Smooth muscle cell of the coronary artery (primary cell): Measurements from ENCODE around the gene SPRR2F. TPM values are rescaled to one million over a fixed set of nuclear protein-coding genes. Genes with fewer than 3 reads are reported as not detected.

ENCODE experiments used
- total RNA-seq: library from RNA; depleted of rRNA; stranded (reverse); fragments of >200 nt; gene quantifications from 2 replicates; pipeline ENCODE4 v1.2.3, GENCODE V29; 2014; ENCODE audit warnings: low replicate concordance

Gene SPRR2F
- not detected in 2 replicates for total RNA-seq

GRCh38 chr1:153113416-153113815 is at the start of gene SPRR2F:
Gene SPRR2F, minus strand, starts transcription at chr1:153113516. Its CDS starts 783 bp downstream, at chr1:153112733.

GRCh38 chr1:153150846-153151245 is 37.5 kb upstream of the SPRR2F start, which contains the start of gene SPRR2G:
Gene SPRR2G, minus strand, starts transcription at chr1:153150890. Its CDS starts 780 bp downstream, at chr1:153150110.

GRCh38 chr1:153094426-153094825 is 18.9 kb downstream of the SPRR2F start, which contains the start of gene SPRR2E:
Gene SPRR2E, minus strand, starts transcription at chr1:153094526. Its CDS starts 775 bp downstream, at chr1:153093751.

GRCh38 chr1:153071511-153071910 is 41.8 kb downstream of the SPRR2F start, which contains the start of gene SPRR2B:
Gene SPRR2B, minus strand, starts transcription at chr1:153071611. Its CDS starts 772 bp downstream, at chr1:153070839.

Other genes with a start within 250 kb of the SPRR2F start
- gene SMCP, start 235.2 kb downstream of the SPRR2F start, total RNA-seq: 0.35 TPM in 1 of 2 replicates, not detected in the other
- not detected in 2 replicates for gene IVL, start 205.0 kb downstream of the SPRR2F start, total RNA-seq
- gene SPRR5, start 166.3 kb downstream of the SPRR2F start, total RNA-seq: not detected in 2 replicates
- gene SPRR4, start 142.9 kb downstream of the SPRR2F start, total RNA-seq: not detected in 2 replicates
- gene SPRR1A, start 129.4 kb downstream of the SPRR2F start, total RNA-seq: not detected in 2 replicates
- not detected in 2 replicates for gene SPRR3, start 111.8 kb downstream of the SPRR2F start, total RNA-seq
- gene SPRR1B, start 82.3 kb downstream of the SPRR2F start, total RNA-seq: not detected in 2 replicates
- not detected in 2 replicates for gene SPRR2D, start 72.4 kb downstream of the SPRR2F start, total RNA-seq
- gene SPRR2A, start 56.0 kb downstream of the SPRR2F start, total RNA-seq: not detected in 2 replicates
- not detected in 2 replicates for gene SPRR2B, start 41.9 kb downstream of the SPRR2F start, total RNA-seq
- not detected in 2 replicates for gene SPRR2E, start 19.0 kb downstream of the SPRR2F start, total RNA-seq
- not detected in 2 replicates for gene SPRR2G, start 37.4 kb upstream of the SPRR2F start, total RNA-seq
- gene LELP1, start 89.9 kb upstream of the SPRR2F start, total RNA-seq: not detected in 2 replicates
- not detected in 2 replicates for gene PRR9, start 104.1 kb upstream of the SPRR2F start, total RNA-seq
- gene LORICRIN, start 146.2 kb upstream of the SPRR2F start, total RNA-seq: not detected in 2 replicates
- gene PGLYRP3, start 199.4 kb upstream of the SPRR2F start, total RNA-seq: not detected in 2 replicates
- not detected in 2 replicates for gene PGLYRP4, start 235.3 kb upstream of the SPRR2F start, total RNA-seq
- not detected in 2 replicates for gene S100A9, start 244.3 kb upstream of the SPRR2F start, total RNA-seq